ENCODE measurements around the gene THSD4.

Gene THSD4

DNA sequence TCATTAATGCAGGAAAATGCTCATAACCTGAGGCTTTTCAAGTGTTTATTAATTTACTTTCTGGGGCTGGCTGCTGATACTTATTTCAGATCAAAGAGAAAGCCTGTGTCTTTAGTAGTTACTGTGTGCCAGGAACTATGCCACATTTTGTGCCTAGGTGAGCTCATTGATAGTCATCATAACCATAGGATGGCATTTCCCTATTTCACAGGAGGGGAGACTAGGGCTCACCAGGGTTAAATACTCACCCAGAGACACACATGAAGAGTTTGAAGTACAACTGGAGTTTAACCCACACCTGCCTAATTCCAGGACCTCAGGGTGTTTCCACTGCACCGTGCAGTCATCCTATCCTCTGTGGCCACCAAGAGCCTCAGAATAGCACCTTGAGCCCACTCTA is 430.7 kb downstream of the THSD4 start:
- DNase-seq, result no peak
- CTCF ChIA-PET, result no interaction called here

DNA sequence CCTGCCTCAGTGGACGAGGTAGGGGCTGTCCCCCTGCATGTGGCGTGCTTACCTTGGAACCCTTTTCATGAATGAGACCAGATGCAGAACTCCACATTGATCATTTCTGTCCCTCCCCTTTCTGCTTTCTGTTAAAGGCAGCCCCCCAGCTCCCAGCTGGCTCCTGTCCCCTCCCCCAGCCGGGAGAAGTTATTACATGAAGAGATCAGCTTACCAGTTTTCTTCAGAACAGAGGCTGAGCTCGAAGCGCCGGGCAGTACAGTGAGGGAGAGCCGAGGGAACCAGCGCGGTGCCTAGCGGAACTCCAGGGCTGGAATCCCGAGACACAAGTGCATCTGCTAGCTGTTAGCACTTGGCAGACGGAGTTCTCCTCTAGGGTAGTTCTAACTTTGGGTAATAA is 431.7 kb downstream of the THSD4 start:
- Mint-ChIP-seq H3K27ac (peak overlapping the region; percentile 11), H3K36me3 (no peaks in the 10 kb centered on the region), H3K9me3 (no peaks in the 10 kb centered on the region), H3K4me3 (no peak overlapping the region), H3K4me1 (no peaks in the 10 kb centered on the region), H3K27me3 (peaks cover 11% of the 10 kb centered on the region)
- DNase-seq, result no peak
- CTCF ChIA-PET, result no interaction called here

More for the DNA sequence above, 430.7 kb downstream of the THSD4 start:
- no peaks in the 10 kb centered on the region for H3K36me3 Mint-ChIP-seq
- no peak overlapping the region for H3K27ac Mint-ChIP-seq
- H3K4me1 Mint-ChIP-seq, result no peaks in the 10 kb centered on the region
- H3K9me3 Mint-ChIP-seq, result no peaks in the 10 kb centered on the region
- peaks cover 11% of the 10 kb centered on the region for H3K27me3 Mint-ChIP-seq
- H3K4me3 Mint-ChIP-seq, result no peak overlapping the region

DNA sequence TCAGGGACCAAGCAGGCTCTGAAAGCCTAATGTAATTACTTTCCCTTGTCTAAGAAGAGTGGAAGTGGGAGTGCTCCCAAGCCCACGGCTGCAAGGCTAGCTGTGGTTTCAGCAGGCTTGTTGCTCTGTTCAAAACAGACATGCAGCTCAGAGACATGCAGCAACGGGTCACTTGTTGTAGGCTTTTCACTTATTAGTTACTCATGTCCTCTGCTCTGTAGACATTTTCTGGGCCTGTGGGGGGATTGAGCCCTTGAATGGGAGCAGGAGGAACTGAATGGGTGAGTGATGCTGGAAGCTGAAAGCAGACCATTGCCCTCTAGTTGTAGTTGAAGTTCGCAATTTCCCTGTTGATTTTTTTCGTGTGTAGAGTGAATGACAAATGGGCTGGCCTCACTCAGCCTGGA is 433.1 kb downstream of the THSD4 start:
- Mint-ChIP-seq H3K4me1 (no peaks in the 10 kb centered on the region), H3K36me3 (no peaks in the 10 kb centered on the region), H3K27ac (no peak overlapping the region), H3K27me3 (peaks cover 8% of the 10 kb centered on the region), H3K9me3 (no peaks in the 10 kb centered on the region), H3K4me3 (no peak overlapping the region)
- DNase-seq, result no peak
- CTCF ChIA-PET, result no interaction called here

DNA sequence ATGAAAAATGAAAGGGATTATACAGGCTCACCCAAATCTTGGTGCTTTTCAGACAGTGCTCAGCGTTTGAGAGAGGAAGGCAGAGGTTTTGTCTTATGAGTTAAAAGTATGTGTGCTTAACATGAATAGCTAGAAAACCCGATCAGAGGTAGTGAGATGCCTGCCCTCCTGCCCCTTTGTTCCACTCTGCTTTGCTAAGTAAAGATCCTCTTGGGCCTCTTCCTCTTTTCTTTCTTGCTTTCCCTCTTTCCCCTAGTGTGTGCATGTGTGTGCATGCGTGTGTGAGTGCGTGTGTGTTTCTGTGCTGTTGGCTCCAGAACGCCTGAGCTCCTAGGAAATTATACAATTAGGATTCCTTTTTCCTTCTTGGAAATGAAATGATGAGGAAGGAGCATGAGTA is 433.8 kb downstream of the THSD4 start:
- H3K36me3 Mint-ChIP-seq, result no peaks in the 10 kb centered on the region
- peaks cover 7% of the 10 kb centered on the region for H3K27me3 Mint-ChIP-seq
- H3K27ac Mint-ChIP-seq, result no peak overlapping the region
- H3K4me3 Mint-ChIP-seq, result no peak overlapping the region
- no peaks in the 10 kb centered on the region for H3K4me1 Mint-ChIP-seq
- CTCF ChIA-PET, result no interaction called here
- H3K9me3 Mint-ChIP-seq, result no peaks in the 10 kb centered on the region
- no peak for DNase-seq

DNA sequence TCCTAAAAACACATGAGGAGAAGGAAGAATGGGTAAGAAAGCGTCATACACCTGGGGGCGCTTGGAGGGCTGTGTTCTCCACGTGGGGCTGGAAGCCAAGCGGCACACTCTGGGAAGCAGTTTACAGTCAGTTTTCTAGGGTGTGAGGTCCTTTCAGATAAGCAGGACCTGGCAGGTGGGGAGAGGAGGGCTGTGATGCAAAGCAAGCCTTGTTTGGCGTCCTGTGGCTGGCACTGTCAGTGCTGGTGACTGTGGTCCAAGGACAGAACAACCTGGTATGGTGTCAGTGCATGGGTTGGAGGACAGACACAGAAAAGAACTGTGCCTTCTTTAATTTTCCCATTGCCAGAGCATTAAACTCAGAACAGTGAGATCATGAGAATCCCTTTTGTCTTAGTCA is 434.4 kb downstream of the THSD4 start:
- Mint-ChIP-seq H3K27ac (no peak overlapping the region), H3K4me1 (no peaks in the 10 kb centered on the region), H3K27me3 (peaks cover 7% of the 10 kb centered on the region), H3K4me3 (no peak overlapping the region), H3K36me3 (no peaks in the 10 kb centered on the region), H3K9me3 (no peaks in the 10 kb centered on the region)
- CTCF ChIA-PET, result no interaction called here
- no peak for DNase-seq

DNA sequence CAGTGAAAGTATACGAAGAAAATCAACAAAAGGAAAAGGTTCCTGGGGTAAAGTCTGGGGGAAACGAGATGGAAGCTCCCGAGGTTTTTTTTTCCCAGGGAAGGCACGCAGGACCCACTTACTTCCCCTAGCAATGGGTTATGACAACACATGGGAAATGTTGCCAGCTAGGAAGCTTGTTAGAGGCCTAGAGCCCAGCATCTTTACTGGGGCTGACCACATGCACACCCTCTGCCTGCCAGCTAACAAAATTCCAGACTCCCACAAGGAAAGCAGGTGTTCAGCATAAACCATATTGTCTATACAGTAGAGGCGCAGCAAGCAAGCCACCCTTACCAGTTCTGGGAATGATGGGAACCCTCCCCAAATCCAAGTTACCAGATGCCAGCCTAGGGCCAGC is 436.3 kb downstream of the THSD4 start:
- no peak overlapping the region for H3K4me3 Mint-ChIP-seq
- H3K36me3 Mint-ChIP-seq, result no peaks in the 10 kb centered on the region
- H3K9me3 Mint-ChIP-seq, result no peaks in the 10 kb centered on the region
- no peak for DNase-seq
- H3K4me1 Mint-ChIP-seq, result no peaks in the 10 kb centered on the region
- CTCF ChIA-PET, result no interaction called here
- peaks cover 7% of the 10 kb centered on the region for H3K27me3 Mint-ChIP-seq
- H3K27ac Mint-ChIP-seq, result no peak overlapping the region

DNA sequence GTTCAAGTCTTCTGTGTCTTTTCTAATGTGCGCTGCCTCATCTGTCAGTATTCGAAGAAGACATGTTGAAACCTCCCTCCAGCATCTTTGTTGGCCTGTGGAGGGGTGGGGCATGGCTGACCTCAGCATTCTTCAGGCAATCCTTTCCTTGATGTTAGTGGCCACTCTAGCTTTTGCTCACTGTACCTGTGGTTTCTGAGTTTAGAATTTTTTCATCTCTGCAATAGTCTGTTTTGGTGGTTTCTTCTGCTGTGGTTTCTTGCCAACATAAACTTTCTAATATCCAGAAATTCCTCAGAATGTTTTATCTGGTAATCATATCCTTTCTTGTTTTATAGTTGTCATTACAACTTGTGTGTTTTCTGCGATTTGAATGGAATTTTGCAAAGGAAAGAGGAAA is 443.8 kb downstream of the THSD4 start:
- Mint-ChIP-seq H3K4me1 (no peaks in the 10 kb centered on the region), H3K27me3 (no peaks in the 10 kb centered on the region), H3K27ac (no peak overlapping the region), H3K9me3 (peaks cover 2% of the 10 kb centered on the region), H3K4me3 (no peak overlapping the region), H3K36me3 (no peaks in the 10 kb centered on the region)
- CTCF ChIA-PET, result no interaction called here
- DNase-seq, result no peak

DNA sequence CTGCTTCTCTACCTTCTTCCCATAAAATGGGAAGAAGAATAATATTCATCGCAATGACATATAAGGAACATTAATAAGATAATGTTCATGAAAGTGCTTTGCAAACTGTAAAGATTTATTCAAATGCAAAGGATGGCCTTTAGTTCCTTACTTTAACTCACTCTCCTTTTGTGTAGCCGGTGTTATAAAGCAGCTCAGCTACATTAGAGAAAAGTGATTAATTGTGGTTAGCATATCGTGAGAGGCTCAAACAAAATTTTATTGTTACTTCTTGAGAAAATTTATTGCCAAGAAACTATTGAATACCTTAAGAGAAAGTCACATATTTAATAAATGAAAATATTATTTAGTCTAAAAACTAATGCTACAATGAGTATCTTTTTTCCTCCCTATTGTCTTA is 444.3 kb downstream of the THSD4 start:
- Mint-ChIP-seq H3K9me3 (peaks cover 2% of the 10 kb centered on the region), H3K27me3 (no peaks in the 10 kb centered on the region), H3K36me3 (no peaks in the 10 kb centered on the region), H3K27ac (no peak overlapping the region), H3K4me3 (no peak overlapping the region), H3K4me1 (no peaks in the 10 kb centered on the region)
- no peak for DNase-seq
- CTCF ChIA-PET, result no interaction called here

DNA sequence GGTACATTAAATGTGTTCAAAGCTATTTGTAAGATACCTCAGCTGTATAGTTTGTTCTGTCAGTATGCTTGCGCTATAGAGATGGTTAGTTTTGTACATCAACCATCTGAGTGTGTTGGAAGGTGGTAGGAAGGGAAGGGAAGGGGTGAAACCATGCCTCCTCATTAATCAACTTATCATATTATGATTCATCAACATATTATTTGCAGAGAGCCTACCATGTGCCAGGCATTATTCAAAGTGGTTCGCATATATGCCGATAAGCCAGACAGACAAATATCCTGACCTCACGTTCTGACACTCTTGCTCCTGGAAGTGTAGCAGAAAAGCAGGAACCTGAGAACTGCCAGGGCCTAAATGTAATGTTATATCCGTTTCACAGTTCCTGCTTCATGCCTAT is 447.0 kb downstream of the THSD4 start:
- no peak for DNase-seq
- H3K4me1 Mint-ChIP-seq, result no peaks in the 10 kb centered on the region
- no peaks in the 10 kb centered on the region for H3K36me3 Mint-ChIP-seq
- H3K27ac Mint-ChIP-seq, result no peak overlapping the region
- CTCF ChIA-PET, result no interaction called here
- no peak overlapping the region for H3K4me3 Mint-ChIP-seq
- peaks cover 3% of the 10 kb centered on the region for H3K27me3 Mint-ChIP-seq
- H3K9me3 Mint-ChIP-seq, result no peaks in the 10 kb centered on the region

DNA sequence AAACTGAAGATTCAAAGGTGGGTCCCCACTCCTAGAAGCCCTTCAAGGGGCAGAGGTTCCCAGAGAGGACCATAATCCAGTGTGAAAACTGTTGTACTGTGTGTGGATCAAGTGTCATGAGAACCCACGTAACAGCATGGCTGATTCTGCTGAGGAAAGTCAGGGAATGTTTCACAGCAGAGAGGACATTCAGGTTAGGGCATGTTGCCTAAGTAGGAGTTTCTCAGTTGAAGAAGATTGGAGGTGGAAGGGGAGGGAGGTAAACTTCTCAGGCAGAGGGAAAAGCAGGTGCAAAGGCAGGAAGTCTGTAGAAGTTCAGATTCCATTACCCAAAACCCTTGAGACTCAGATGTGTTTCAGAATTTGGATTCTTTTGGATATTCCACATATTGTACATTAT is 448.9 kb downstream of the THSD4 start:
- Mint-ChIP-seq H3K9me3 (no peaks in the 10 kb centered on the region), H3K27ac (no peak overlapping the region), H3K36me3 (no peaks in the 10 kb centered on the region), H3K4me1 (no peaks in the 10 kb centered on the region), H3K27me3 (peaks cover 10% of the 10 kb centered on the region), H3K4me3 (no peak overlapping the region)
- no peak for DNase-seq
- CTCF ChIA-PET, result no interaction called here

DNA sequence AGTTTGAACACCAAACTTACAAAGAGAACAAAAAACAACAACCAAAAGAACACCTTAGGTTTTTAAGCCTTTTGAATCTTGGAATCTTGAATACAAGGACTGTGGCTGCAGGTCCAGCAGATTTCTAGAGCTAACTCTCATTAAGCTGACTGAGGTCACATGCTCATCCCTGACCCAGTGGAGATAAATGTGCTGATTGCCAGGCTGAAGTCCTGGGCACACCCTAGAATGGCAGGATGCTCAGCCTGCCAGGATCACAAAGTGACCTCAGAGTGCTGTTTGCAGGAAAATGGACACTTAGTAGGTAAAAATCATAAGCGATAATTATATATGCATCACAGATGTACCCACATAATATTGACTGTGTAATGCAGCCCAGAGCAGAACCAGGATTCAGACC is 449.7 kb downstream of the THSD4 start:
- no peak for DNase-seq
- H3K36me3 Mint-ChIP-seq, result no peaks in the 10 kb centered on the region
- H3K4me1 Mint-ChIP-seq, result no peaks in the 10 kb centered on the region
- no peak overlapping the region for H3K4me3 Mint-ChIP-seq
- no peak overlapping the region for H3K27ac Mint-ChIP-seq
- no peaks in the 10 kb centered on the region for H3K9me3 Mint-ChIP-seq
- CTCF ChIA-PET, result no interaction called here
- H3K27me3 Mint-ChIP-seq, result peaks cover 10% of the 10 kb centered on the region

DNA sequence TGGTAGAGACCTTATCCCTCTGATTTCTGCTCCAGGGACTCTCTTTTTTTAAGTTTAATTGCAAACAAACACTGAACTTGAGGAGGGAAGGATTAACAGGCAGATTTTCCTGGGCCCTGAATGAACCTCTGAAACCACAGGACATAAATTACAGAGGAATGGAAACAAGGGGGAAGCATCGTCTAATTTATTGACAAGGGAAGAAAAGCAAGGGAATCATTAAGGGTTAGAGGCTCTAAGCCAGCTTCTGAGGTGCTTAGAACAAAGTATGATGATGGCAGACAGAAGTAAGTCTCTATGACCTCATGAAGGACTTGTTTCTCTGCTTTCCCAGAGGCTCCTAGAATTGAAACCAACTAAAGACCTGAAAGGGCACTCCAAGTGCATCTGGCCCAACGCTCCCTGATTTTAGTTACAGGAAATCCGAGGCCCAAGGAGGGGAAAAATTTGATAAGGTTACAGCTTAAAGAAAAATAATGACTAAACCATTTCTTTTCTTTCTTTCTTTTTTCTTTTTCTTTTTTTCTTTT is 450.4 kb downstream of the THSD4 start:
- CTCF ChIA-PET, result interaction anchor here (0.6 kb wide), 1 partner anchor 9 kb away, joined by 3 read pairs; no protein-coding TSS in a partner anchor
- H3K9me3 Mint-ChIP-seq, result no peaks in the 10 kb centered on the region
- no peak for DNase-seq
- H3K27me3 Mint-ChIP-seq, result peaks cover 10% of the 10 kb centered on the region
- H3K27ac Mint-ChIP-seq, result no peak overlapping the region
- no peak overlapping the region for H3K4me3 Mint-ChIP-seq
- no peaks in the 10 kb centered on the region for H3K4me1 Mint-ChIP-seq
- no peaks in the 10 kb centered on the region for H3K36me3 Mint-ChIP-seq

DNA sequence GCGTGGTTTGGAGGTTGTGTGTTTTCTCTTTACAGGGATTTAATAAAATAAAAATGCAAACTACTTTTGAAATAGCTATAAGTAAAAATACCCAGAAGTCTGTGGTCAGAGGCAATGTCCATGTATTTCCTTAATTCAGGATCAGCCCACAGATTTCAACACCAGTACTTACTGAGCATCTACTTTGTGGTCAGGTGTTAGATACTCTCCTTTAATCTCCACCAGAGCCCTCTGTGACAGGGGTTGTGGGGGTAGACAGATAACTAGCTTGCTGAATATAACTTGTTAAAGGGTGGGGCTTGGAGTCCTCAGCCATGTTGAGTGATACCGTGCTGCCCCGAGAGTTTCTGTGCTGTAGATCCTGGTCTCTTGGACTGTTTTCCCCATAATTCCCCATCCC is 451.0 kb downstream of the THSD4 start:
- Mint-ChIP-seq H3K4me1 (no peaks in the 10 kb centered on the region), H3K9me3 (no peaks in the 10 kb centered on the region), H3K4me3 (no peak overlapping the region), H3K36me3 (no peaks in the 10 kb centered on the region), H3K27me3 (peaks cover 10% of the 10 kb centered on the region), H3K27ac (no peak overlapping the region)
- DNase-seq, result no peak
- CTCF ChIA-PET, result interaction anchor here (0.6 kb wide), 1 partner anchor 9 kb away, joined by 3 read pairs; no protein-coding TSS in a partner anchor

DNA sequence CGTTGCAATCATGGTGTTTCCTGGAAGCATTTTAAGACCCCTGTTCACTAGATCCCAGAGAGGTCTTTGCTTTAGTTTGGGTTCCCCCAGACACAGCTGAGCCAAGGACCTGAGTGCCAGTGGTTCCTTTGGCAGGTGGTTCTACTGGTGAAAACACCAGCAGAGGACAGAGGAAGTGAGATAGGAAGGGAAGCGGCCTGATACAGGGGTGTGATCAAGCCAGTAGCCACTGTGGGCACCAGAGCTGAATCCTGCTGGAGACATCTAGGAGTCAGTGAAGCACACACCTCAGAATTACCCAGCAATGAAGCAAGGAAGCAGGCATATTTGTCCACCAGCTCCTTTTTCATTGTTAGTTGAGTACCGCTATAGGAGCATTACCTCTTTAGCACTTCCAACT is 451.9 kb downstream of the THSD4 start:
- CTCF ChIA-PET, result no interaction called here
- Mint-ChIP-seq H3K9me3 (no peaks in the 10 kb centered on the region), H3K4me3 (no peak overlapping the region), H3K27ac (no peak overlapping the region), H3K4me1 (no peaks in the 10 kb centered on the region), H3K36me3 (no peaks in the 10 kb centered on the region), H3K27me3 (peaks cover 10% of the 10 kb centered on the region)
- DNase-seq, result no peak

DNA sequence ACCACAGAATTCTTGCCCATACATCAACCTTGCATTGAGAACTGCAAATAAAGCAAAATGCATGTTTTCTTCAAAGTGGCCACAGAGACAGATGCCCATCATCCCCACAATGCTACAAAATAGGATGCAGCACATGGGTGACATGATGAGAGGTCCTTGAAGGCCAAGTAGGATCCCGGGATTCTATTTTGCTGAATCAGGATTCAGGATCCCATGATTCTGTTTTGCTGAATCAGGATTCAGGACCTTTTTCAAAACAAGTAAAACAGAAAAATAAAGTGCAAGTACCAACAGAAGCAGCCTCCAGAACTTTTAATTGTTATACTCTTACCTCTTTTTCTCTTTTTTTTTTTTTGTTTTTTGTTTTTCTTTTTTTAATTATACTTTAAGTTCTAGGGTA is 453.0 kb downstream of the THSD4 start:
- H3K27ac Mint-ChIP-seq, result no peak overlapping the region
- DNase-seq, result no peak
- CTCF ChIA-PET, result no interaction called here
- no peak overlapping the region for H3K4me3 Mint-ChIP-seq
- peaks cover 19% of the 10 kb centered on the region for H3K27me3 Mint-ChIP-seq
- H3K36me3 Mint-ChIP-seq, result no peaks in the 10 kb centered on the region
- H3K9me3 Mint-ChIP-seq, result no peaks in the 10 kb centered on the region
- H3K4me1 Mint-ChIP-seq, result no peaks in the 10 kb centered on the region

DNA sequence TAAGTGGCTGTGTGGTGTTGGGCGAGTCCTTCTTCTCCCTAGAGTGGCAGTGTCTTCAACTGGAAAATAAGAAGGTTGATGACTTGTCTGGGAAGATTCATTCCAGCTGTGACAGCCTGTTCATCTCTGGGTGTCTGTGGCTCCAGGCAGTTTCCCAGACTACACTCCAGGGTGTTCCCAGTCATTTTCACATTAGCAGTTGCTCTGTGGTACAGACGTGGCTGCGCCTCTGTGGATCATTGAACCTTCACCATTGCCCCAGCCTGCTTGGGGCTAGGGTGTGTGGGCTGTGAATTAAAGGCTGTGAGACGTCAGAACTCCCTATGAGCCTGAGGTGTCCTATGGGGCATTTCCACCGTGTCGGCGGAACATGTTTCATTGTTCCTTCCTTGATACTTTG is 455.5 kb downstream of the THSD4 start:
- Mint-ChIP-seq H3K27ac (no peak overlapping the region), H3K36me3 (no peaks in the 10 kb centered on the region), H3K4me3 (no peak overlapping the region), H3K27me3 (peaks cover 19% of the 10 kb centered on the region), H3K4me1 (no peaks in the 10 kb centered on the region), H3K9me3 (no peaks in the 10 kb centered on the region)
- CTCF ChIA-PET, result no interaction called here
- DNase-seq, result no peak

Data from activated naive CD4-positive, alpha-beta T cell treated with anti-CD3 and anti-CD28 coated beads, Interleukin-2, amount 10 ng/mL, durations not matched to agents 7 days and 5 days (primary cell).